ENCODE results near the gene SP110.
A peak's percentile ranks its signal among the peaks of the same experiment; 100 is the strongest.

Gene SP110

GRCh38 chr2:230170532-230170931 is 49.3 kb downstream of the SP110 start:
- DNase-seq (ENCODE audit: low read depth in 2 of 2): no peak

- no peak for DNase-seq (ENCODE audit: low read depth in 2 of 2)
Measured at GRCh38 chr2:230166557-230167170, 53.1 kb downstream of the SP110 start.

- no peak for DNase-seq (ENCODE audit: low read depth in 2 of 2)
Measured at GRCh38 chr2:230164139-230164538, 55.6 kb downstream of the SP110 start.

GRCh38 chr2:230162981-230163380 is 56.8 kb downstream of the SP110 start:
- DNase-seq (ENCODE audit: low read depth in 2 of 2): no peak

GRCh38 chr2:230161184-230161583 is 58.6 kb downstream of the SP110 start:
- DNase-seq (ENCODE audit: low read depth in 2 of 2): no peak

- peak in 1 of 2 donors; percentile 24 for DNase-seq (ENCODE audit: low read depth in 2 of 2)
Measured at GRCh38 chr2:230160112-230160660, 59.6 kb downstream of the SP110 start.

GRCh38 chr2:230158468-230158867 is 61.3 kb downstream of the SP110 start:
- no peak for DNase-seq (ENCODE audit: low read depth in 2 of 2)

- DNase-seq (ENCODE audit: low read depth in 2 of 2): no peak
Measured at GRCh38 chr2:230156782-230157699, 62.7 kb downstream of the SP110 start.

GRCh38 chr2:230155359-230155758 is 64.4 kb downstream of the SP110 start:
- DNase-seq (ENCODE audit: low read depth in 2 of 2): no peak

- DNase-seq (ENCODE audit: low read depth in 2 of 2): no peak
Measured at GRCh38 chr2:230153390-230153976, 66.3 kb downstream of the SP110 start.

GRCh38 chr2:230152334-230152733 is 67.5 kb downstream of the SP110 start:
- DNase-seq (ENCODE audit: low read depth in 2 of 2): no peak

GRCh38 chr2:230144355-230144754 is 75.4 kb downstream of the SP110 start:
- no peak for DNase-seq (ENCODE audit: low read depth in 2 of 2)

GRCh38 chr2:230140667-230141066 is 79.1 kb downstream of the SP110 start:
- DNase-seq (ENCODE audit: low read depth in 2 of 2): no peak

GRCh38 chr2:230137902-230138539 is 81.8 kb downstream of the SP110 start:
- DNase-seq (ENCODE audit: low read depth in 2 of 2): no peak

- DNase-seq (ENCODE audit: low read depth in 2 of 2): no peak
Measured at GRCh38 chr2:230135130-230135525, 84.7 kb downstream of the SP110 start.

GRCh38 chr2:230134496-230135129 is 85.2 kb downstream of the SP110 start:
- DNase-seq (ENCODE audit: low read depth in 2 of 2): no peak

- DNase-seq (ENCODE audit: low read depth in 2 of 2): no peak
Measured at GRCh38 chr2:230131366-230131765, 88.4 kb downstream of the SP110 start.

- no peak for DNase-seq (ENCODE audit: low read depth in 2 of 2)
Measured at GRCh38 chr2:230130668-230131364, 89.0 kb downstream of the SP110 start.

GRCh38 chr2:230129343-230129742 is 90.4 kb downstream of the SP110 start:
- DNase-seq (ENCODE audit: low read depth in 2 of 2): no peak

GRCh38 chr2:230128623-230129342 is 91.0 kb downstream of the SP110 start:
- DNase-seq (ENCODE audit: low read depth in 2 of 2): no peak

Measured in stimulated activated CD8-positive, alpha-beta memory T cell treated with anti-CD3 and anti-CD28 coated beads, Interleukin-7, amount 100 ng/mL, for 4 hours (primary cell).